HG03280 (cell line): ENCODE measurements around the gene FAM187B.
"Not testable (repeated sequence)": the region's sequence is repeated elsewhere in the genome, so short reads cannot be mapped to it uniquely, and the experiment has no call there.

ENCODE experiments used
- ATAC-seq: cut with Tn5 transposase; IDR thresholded peaks from one replicate; pipeline ENCODE4 v1.9.1; 2021; ENCODE audit warnings: mild to moderate bottlenecking, moderate library complexity; ENCODE audit not compliant: unreplicated experiment

FAM187B gene

DNA sequence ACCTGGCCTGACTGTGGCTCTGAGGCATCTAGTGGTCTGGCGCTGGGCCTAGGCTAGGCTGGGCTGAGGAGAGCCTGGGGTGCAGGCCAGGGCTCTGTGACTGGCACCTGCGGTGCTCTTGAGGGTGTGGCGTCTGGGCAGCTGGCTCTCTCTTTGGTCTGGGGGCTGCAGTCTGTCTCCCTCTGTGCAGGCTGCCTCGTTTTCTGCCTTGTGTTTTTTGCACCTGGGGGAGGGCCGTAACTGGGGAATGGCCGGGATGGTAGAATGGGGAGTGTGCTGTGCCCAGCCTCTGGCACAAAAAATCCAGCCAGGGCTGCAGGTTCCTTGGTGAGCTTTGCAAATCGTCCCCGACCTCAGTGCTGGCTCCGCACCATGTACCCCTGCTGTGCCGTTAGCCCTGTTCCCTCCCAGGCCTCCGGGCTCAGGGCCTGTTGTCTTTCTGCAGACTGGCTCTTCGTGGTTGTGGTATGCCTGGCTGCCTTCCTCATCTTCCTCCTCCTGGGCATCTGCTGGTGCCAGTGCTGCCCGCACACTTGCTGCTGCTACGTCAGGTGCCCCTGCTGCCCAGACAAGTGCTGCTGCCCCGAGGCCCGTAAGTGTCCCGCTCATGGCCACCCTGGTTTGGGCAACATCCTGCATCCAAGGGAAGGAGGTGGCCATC, 33.7 kb upstream of the FAM187B start:
- no peak for ATAC-seq

DNA sequence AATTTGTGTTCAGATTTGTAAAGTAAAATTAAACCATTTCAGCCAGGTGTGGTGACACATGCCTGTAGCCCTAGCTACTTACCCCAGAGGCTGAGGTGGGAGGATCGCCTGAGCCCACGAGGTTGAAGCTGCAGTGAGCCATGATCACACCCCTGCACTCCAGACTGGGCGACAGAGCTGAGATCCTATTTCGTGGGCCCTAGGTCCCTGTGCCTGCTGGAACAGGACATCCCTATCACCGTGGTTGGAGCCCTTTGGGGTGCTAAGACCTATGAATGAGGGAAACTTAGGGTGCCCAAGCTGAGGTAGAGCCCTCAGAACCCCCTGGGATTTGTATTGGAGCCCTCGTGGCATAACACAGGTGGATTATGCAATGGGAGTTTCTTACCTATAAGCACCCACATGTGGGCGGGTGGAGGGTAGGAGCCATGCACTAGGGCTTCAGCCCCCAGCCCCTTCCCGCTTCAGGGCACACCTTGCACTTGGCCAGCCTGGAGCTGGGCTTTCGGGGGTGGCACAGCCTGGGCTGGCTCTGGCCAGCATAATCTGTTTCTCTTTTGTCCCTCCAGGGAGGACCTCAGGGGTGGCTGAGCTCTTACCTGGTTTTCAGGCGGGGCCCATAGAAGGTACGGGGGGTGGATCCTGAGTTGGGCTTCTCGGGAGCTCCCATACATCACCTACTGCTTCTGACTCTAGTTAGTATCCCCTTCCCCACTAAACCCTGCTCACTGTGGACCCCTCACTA, 33.0 kb upstream of the FAM187B start:
- ATAC-seq = no peak

- ATAC-seq = no peak
Measured at GRCh38 chr19:35260694-35261304, 32.3 kb upstream of the FAM187B start.

- ATAC-seq = no peak
Measured at GRCh38 chr19:35257113-35257461, 28.5 kb upstream of the FAM187B start.

DNA sequence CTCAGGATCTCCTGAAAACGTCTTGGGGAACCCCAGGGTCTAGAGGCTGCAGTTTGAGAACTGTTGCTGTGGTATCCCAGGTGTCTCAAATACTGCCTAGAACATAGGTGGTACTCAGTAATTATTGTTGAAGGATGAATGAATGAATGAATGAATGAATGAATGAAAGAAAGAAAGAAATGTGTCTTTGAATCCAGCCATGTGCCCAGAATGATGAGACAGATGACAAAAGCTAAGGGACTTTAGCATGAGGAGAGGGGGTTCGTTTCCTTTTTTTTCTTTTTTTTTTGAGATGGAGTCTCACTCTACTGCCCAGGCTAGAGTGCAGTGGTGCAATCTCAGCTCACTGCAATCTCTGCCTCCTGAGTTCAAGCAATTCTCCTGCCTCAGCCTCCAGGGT, 28.0 kb upstream of the FAM187B start:
- ATAC-seq = no peak

- no peak for ATAC-seq
Measured at GRCh38 chr19:35254341-35255297, 26.1 kb upstream of the FAM187B start.

- ATAC-seq = no peak
Measured at GRCh38 chr19:35253316-35254286, 25.1 kb upstream of the FAM187B start.

- no peak for ATAC-seq
Measured at GRCh38 chr19:35251456-35251855, 22.9 kb upstream of the FAM187B start.

GRCh38 chr19:35249848-35250711, 21.5 kb upstream of the FAM187B start:
- no peak for ATAC-seq

DNA sequence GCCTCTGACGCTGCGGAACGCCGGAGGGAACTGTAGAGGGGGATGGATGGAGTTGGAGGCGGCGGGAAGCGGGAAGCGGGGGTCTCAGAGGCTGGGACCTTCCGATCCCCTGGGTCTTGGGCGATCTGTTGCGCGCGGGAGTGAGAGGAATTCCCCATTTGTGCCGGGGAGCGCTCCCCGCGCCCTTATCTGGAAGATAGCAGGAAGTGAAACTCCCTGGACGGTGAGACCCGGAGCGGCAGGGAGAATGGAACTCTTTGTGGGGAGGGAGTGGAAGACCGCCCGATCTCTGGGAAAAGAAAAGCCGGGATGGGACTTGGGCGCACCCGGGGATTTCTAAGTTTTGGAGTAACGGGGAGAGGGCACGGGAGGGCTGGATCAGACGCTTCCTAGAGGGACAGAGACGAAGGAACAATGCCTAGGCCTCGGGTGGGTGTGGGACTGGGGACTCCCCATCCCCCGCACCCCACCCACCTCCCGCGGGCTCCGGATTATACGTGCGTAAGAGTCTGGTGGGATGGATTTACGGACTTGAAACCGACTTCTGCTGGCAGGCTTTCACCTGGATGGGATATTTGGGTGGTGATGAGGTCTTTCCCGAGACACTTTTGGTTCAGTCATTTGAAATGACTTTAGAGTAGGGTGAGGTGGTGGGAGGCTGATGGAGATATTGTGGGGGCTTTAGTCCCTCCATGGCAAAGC, 20.8 kb upstream of the FAM187B start:
- peak; percentile 6 for ATAC-seq

GRCh38 chr19:35248310-35249145, 20.0 kb upstream of the FAM187B start, which contains the start of gene LSR:
Gene LSR (plus strand): TSS chr19:35249002. CDS start chr19:35249023, 21 bp downstream.
- ATAC-seq = peak; percentile 81

GRCh38 chr19:35247526-35248309, 19.2 kb upstream of the FAM187B start:
- ATAC-seq = peak; percentile 40

DNA sequence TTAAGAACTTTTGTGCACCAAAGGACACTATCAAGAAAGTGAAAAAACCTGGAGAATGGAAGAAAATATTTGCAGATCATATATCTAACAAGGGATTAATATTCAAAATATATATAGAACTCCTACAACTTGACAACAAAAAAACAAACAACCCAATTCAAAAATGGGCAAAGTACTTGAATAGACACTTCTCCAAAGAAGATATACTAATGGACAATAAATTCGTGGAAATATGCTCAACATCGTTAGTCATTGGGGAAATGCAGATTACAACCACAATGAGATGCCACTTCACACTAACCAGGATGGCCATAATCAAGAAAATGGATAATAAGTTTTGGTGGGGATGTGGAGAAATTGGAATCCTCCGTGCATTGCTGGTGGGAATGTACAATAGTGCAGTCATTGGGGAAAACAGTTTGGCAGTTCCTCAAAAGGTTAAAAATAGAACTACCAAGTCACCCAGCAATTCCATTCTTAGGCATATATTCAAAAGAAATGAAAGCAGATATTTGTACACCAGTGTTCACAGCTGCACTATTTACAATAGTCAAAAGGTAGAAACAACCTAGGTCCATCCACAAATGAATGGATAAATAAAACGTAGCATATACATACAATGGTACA, 18.0 kb upstream of the FAM187B start:
- ATAC-seq = no peak

GRCh38 chr19:35241417-35241816, 12.9 kb upstream of the FAM187B start:
- no peak for ATAC-seq

DNA sequence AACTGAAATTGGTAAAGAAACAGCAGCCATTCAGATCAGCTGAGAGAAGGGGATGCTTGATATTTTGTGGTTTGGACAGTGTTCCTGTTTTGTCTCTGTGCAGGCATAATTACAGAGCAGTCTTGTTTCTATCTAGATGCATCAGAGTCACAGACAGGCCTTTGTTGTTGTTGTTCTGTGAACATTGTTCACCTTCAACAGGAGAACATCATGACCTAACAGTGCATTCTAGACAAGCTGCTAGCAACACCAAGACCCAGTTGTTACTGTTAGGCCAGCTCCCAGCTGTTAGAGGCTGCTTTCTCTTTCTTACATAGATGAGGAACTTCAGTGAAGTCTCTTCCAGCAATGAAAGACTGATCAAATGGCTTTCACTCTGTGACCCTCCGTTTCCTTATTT, 11.8 kb upstream of the FAM187B start:
- no peak for ATAC-seq

- not testable (repeated sequence) for ATAC-seq
Measured at GRCh38 chr19:35239597-35239996, 11.1 kb upstream of the FAM187B start.
